HuH-7.5 (cell line): ENCODE data around the gene CENPS.
"Not testable (repeated sequence)": the region's sequence is repeated elsewhere in the genome, so short reads cannot be mapped to it uniquely, and the experiment has no call there.

ENCODE experiments used
- DNase-seq: peaks from one replicate; pipeline ENCODE4 v3.0.0; 2011; ENCODE audit warnings: low spot score

The CENPS gene

GRCh38 chr1:10430216-10431069 is at the start of gene CENPS:
CENPS (plus strand) TSS chr1:10430433; CDS start chr1:10430518, 85 bp downstream.
- peak; percentile 98 for DNase-seq

GRCh38 chr1:10380594-10381275 is 49.5 kb upstream of the CENPS start:
- no peak for DNase-seq

DNA sequence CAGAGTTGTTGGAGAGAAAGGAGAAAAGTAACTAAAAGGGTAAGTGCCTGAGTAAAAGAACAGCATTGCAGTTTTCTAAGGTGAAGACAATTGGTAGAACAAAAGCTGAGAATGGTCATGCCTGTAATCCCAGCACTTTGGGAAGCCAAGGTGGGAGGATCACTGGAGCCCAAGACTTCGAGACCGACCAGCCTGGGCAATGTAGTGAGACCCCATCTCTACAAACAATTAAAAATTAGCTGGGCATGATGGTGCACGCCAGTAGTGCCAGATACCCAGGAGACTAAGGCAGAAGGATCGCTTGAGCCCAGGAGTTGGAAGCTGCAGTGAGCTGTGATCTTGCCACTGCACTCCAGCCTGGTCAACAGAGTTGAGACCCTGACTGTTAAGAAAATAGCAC is 46.6 kb upstream of the CENPS start:
- DNase-seq, result no peak

- DNase-seq, result no peak
Measured at GRCh38 chr1:10384219-10384618, 46.0 kb upstream of the CENPS start.

GRCh38 chr1:10386761-10387676 is 43.2 kb upstream of the CENPS start:
- no peak for DNase-seq

DNA sequence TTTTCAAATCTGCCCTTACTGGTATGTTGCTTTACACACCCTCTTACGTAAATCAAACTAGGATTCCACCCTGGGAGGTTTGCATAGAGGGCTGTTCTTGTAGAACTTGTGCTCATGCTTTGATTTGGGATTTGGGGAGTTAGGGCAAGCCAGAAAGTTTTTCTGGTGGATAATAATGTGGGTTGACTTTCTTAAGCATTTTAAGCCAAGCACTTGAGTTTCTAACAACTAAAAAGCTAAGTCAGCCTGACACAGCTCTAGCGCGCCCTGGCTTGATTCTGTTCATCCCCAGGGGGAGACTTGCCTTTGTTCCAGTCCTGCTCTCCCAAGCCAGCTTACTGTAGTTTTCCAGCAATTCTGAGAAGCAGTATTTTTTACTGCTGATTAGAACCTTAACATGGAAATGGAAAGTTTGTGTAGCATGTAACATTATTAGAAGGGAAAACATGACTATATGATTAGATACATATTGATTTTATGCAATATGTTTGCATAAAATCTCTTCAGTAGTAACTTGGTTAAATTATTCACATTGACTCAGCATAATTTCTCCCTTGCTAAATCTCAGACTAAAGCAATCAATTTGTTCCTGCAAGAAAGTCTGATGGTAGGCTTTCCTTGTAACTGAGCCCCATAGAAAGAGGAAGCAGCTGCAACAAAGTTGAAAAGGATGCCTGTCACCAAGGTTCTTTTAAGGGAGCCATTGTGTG is 42.4 kb upstream of the CENPS start:
- peak; percentile 56 for DNase-seq

- DNase-seq, result no peak
Measured at GRCh38 chr1:10388387-10388715, 41.9 kb upstream of the CENPS start.

GRCh38 chr1:10389271-10389973 is 40.8 kb upstream of the CENPS start:
- DNase-seq, result no peak

GRCh38 chr1:10396870-10397269 is 33.4 kb upstream of the CENPS start:
- no peak for DNase-seq

DNA sequence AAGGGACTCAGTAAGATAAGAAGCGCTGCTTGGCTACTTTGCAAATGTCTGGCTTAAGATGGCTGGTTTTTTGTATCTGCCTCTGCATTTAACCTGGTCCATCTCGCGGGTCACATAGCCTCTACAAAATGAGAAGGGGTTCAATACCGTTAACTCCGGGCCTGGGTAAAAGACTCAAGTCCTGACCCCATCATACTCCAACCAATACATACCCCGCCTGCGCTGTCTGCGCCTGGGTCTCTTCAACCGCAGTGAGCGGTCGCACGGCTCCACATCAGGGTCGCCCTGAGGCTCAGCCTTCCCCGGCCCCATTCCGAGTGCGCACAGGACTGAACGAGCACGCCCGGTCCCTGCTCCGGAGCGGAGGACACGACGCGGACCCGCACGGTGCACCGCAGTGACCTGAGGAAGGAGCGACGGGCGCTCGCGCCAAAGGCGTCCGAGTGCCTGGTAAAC is 31.9 kb upstream of the CENPS start:
- no peak for DNase-seq

GRCh38 chr1:10398734-10399443 is 31.3 kb upstream of the CENPS start, which contains the start of gene PGD:
PGD (plus strand) TSS chr1:10399064; CDS start chr1:10399118, 54 bp downstream.
- peak; percentile 94 for DNase-seq

GRCh38 chr1:10399444-10399941 is 30.7 kb upstream of the CENPS start:
- no peak for DNase-seq

GRCh38 chr1:10400013-10400412 is 30.2 kb upstream of the CENPS start:
- no peak for DNase-seq

GRCh38 chr1:10401281-10401680 is 29.0 kb upstream of the CENPS start:
- no peak for DNase-seq

- no peak for DNase-seq
Measured at GRCh38 chr1:10402729-10403274, 27.4 kb upstream of the CENPS start.

GRCh38 chr1:10407201-10407600 is 23.0 kb upstream of the CENPS start:
- no peak for DNase-seq

DNA sequence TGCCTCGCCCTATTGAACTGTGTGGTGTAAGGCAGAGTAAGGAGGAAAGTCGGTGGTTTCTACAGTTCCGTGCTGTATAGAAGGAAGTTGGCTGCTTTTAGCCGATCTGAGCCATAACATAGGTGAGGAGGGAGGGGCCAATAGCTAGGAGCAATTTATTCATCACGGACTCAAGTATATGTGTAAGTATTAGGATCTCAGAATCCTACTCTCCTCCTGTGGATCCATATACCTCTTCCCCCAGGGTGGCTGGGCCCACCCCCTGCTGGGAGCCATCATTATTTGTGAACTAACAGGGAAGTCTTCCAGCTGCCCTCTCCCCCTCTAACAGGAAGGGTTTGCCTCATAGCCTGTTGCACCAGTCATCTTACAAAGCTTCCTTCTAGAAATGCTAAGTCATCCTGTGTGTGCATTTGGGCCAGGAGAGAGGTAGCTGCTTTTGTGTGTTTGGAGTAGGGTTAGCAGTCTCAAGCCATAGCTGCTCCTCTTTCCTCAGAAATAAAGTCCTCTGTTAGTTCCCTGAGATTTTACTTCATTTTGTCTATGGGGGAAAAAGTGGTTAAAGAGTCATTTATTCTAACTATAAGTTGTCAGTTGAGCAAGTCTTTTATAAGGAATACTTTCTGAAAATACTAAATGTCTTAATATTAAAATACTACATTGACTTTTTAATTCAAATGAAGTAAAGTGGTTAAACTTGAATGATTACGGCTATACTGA is 14.9 kb upstream of the CENPS start:
- no peak for DNase-seq

DNA sequence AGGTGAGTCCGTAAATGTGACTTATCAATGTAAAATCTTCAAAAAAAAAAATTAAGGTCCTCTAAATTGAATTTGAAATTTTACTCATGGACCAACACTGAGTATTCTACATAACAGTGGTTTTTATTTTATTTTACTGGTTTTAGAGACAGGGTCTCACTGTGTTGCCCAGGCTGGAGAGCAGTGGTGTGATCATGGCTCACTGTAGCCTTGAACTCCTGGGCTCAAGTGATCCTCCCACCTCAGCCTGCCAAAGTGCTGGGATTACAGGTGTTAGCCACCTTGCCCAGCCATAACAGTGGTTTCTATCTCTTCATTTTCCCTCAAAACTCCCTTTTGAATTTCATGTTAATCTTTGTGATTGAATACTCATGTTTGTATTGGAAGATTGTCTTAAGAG is 14.3 kb upstream of the CENPS start:
- DNase-seq, result not testable (repeated sequence)

- not testable (repeated sequence) for DNase-seq
Measured at GRCh38 chr1:10418741-10419140, 11.5 kb upstream of the CENPS start.
